GM19043 (cell line): ENCODE results near the gene GAMT.

ENCODE experiments used
- ATAC-seq: cut with Tn5 transposase; IDR thresholded peaks from one replicate; pipeline ENCODE4 v1.9.1; 2021; ENCODE audit warnings: low read depth; ENCODE audit not compliant: unreplicated experiment

Gene GAMT

DNA sequence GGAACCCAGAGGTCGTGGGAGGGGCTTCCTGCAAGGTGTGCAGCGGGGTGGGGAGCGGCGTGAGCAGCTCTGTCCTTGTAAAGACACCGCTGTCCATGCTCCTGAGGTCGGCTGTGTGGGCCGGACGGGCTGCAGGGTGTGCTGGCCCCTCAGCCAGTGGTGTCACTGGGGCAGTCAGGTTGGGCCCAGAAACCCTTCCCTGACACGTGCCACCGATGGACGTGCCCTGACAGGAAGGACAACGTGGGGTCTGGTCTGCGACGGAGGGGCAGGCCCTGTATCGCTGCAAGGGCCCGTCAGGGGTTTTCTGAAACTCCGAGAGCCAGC, 32.7 kb upstream of the GAMT start:
- no peak for ATAC-seq

- ATAC-seq = no peak
Measured at GRCh38 chr19:1433119-1434039, 32.0 kb upstream of the GAMT start.

GRCh38 chr19:1432507-1432887, 31.2 kb upstream of the GAMT start:
- ATAC-seq = no peak

DNA sequence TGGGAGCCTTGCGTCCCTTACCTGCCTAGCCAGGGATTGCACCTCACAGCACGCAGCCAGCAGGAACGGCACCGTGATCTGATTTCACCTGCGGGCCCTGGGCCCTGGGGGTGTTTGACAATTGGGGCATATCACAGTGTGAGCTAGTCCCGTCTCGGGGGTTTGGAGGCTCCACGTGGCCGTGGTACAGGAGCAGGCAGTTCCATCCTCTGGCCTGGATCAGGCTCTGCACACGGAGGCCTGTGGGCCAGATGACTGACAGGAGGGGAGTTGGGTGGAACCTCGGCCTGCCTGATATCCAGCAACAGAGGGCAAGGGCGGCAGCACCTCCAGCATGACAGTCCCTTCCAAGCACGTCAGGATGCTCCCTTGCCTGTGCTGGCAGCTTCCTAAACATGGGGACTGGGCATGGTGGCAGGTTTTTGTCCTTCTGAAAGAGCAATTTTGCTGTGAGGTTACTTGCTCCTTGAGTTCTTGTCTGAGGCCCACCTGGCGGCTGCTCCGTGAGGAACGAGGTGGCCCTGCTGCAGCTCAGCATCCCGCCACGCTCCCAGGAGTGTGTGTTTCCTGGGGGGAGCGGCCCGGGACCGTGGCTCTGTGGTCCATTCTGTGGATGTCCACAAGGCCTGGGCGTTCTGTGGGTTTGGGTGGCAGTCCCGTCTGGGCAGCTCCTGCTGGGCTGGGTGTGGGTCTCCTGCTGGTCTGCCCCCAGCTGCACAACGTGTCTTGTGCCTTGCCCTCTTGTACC, 30.6 kb upstream of the GAMT start:
- ATAC-seq = no peak

- no peak for ATAC-seq
Measured at GRCh38 chr19:1430246-1430645, 28.9 kb upstream of the GAMT start.

DNA sequence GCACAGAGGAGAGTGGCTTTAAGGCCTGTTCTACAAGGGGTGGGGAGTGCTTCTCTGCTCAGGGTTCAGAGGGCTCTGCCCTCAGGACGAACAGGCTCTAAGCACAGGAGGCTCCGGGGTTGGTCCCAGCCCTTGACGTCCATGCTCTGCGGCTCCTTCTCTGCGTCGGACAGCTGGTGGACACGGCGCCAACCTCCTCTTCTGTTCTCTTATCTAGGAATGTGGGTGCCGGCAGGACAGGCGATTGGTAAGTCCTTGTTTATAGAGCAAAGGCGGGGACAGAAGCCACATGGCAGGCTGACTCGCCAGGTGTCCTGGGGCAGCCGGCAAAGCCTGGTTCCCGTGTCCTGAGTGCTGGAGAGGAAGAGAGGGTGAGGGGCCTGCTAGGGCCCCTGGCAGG, 28.4 kb upstream of the GAMT start:
- ATAC-seq = no peak

- ATAC-seq = no peak
Measured at GRCh38 chr19:1428738-1429391, 27.5 kb upstream of the GAMT start.

- ATAC-seq = no peak
Measured at GRCh38 chr19:1427221-1427920, 26.0 kb upstream of the GAMT start.

GRCh38 chr19:1426736-1427135, 25.4 kb upstream of the GAMT start:
- ATAC-seq = no peak

GRCh38 chr19:1425902-1426301, 24.6 kb upstream of the GAMT start:
- no peak for ATAC-seq

- no peak for ATAC-seq
Measured at GRCh38 chr19:1425102-1425837, 23.9 kb upstream of the GAMT start.

- ATAC-seq = no peak
Measured at GRCh38 chr19:1424192-1424955, 23.0 kb upstream of the GAMT start.

- no peak for ATAC-seq
Measured at GRCh38 chr19:1423436-1424191, 22.3 kb upstream of the GAMT start.

DNA sequence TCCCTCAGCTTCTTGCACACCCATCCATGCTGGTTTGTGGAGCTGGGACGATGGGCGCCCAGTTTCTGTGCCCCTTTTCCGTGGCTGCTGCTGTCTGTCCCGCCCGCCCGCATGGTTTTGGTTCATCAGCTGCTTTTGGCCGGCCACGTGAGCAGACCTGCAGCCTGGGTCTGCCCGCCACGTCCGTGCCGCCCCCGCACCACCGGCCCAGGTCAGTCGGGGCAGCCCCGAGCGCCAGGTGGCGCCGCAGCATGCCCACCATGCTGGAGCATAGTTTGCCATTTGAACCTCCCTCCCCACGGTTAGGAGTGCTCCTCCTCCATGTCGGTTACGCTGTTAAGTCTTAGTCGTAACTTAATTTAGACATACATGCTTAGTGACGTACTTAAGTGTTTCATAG, 21.6 kb upstream of the GAMT start:
- ATAC-seq = no peak

GRCh38 chr19:1422360-1422759, 21.0 kb upstream of the GAMT start:
- ATAC-seq = no peak

- no peak for ATAC-seq
Measured at GRCh38 chr19:1421958-1422305, 20.6 kb upstream of the GAMT start.

- no peak for ATAC-seq
Measured at GRCh38 chr19:1421218-1421957, 20.0 kb upstream of the GAMT start.

DNA sequence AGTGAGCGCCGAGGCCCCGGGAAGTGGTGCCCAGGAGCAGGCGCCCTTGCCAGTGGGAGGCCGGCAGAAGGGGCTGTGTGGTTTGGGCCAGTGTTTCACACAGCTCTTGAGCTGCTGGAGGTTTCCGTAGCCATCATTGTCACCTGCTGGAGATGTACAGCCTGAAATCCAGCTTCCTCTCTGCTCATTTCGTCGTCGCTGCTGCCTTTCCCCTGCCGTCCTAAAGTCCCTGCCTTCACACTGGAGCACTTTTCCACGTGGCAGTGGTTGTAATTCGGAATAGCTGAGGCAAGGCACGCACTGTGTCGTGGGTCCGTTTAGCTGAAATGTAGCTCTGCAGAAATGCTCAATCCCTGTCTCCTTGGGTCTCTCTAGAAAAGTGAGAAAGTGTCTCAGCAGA, 19.2 kb upstream of the GAMT start:
- ATAC-seq = no peak
